ENCODE measurements around the gene TOMM22.

TOMM22 gene

DNA sequence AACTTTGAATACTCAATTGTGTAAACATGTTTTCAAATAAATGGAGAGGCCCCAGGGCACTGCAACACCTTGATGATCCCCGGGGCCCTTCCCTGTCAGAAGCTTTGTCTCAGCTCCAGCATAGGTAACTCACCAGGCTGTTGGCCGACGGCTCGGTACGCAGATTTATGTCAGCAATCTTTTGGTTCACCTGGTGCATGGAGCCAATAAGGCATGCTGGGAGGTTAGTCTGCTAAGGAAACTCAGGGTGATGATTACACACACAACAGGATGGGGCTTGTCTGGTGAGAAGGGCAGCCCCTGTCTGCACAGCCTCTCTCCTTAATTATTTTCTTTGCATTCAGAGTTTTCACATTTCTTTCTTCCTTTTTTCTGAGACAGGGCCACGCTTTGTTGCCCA, 36.3 kb upstream of the TOMM22 start:
- intact Hi-C loops (cut with DNase I; ENCODE audit: low total_unique reads) = no loop called here
- peaks cover 0 to 11% (median 0%) of the 10 kb centered on the region in 3 donors for H3K36me3 ChIP-seq
- no peak overlapping the region for H3K27ac ChIP-seq
- no peak for DNase-seq
- H3K27me3 ChIP-seq = no peaks in the 10 kb centered on the region
- TF ChIP-seq, protein P1, sequence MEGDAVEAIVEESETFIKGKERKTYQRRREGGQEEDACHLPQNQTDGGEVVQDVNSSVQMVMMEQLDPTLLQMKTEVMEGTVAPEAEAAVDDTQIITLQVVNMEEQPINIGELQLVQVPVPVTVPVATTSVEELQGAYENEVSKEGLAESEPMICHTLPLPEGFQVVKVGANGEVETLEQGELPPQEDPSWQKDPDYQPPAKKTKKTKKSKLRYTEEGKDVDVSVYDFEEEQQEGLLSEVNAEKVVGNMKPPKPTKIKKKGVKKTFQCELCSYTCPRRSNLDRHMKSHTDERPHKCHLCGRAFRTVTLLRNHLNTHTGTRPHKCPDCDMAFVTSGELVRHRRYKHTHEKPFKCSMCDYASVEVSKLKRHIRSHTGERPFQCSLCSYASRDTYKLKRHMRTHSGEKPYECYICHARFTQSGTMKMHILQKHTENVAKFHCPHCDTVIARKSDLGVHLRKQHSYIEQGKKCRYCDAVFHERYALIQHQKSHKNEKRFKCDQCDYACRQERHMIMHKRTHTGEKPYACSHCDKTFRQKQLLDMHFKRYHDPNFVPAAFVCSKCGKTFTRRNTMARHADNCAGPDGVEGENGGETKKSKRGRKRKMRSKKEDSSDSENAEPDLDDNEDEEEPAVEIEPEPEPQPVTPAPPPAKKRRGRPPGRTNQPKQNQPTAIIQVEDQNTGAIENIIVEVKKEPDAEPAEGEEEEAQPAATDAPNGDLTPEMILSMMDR (IDR thresholded peaks at IDR 0.05) = no peak
- H3K4me1 ChIP-seq = no peaks in the 10 kb centered on the region
- H3K9me3 ChIP-seq = no peaks in the 10 kb centered on the region
- H3K4me3 ChIP-seq = no peak overlapping the region

DNA sequence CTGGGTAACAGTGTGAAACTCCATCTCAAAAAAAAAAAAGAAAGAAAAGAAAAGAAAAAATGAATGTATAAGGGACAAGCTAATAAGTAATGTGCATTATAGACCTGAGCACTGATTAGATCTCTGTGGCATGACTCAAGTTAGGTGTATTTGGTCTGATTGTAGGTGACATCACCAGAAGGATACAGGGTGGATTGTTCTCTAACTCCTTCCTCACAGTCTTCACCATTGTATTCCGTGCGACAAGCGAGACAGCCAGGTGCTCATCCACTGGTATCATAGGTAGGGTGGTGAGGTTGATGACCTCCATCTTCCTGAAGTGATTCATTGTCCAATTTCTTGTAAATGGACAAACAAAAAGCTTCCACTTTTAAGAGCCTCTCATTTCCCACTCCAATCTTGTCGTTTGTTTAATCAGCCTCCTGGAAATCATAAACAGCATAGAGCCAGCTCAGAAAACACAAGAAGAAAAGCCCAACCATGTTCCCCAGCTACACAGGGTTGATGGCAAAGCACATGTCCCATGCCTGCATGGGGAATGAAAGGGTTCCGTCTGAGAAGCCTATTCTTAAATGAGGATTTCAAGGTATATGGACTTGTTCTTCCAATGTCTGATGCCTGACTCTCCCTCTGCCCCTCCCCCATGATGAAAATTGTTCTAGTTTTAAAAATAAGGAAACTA, 31.8 kb upstream of the TOMM22 start:
- Histone ChIP-seq H3K27ac (no peak overlapping the region), H3K27me3 (no peaks in the 10 kb centered on the region), H3K36me3 (peaks cover 0 to 7% (median 0%) of the 10 kb centered on the region in 3 donors), H3K4me3 (no peak overlapping the region), H3K4me1 (no peaks in the 10 kb centered on the region), H3K9me3 (no peaks in the 10 kb centered on the region)
- DNase-seq = no peak
- intact Hi-C loops (cut with DNase I; ENCODE audit: low total_unique reads) = no loop called here
- TF ChIP-seq, protein P1 (IDR thresholded peaks at IDR 0.05) = no peak

DNA sequence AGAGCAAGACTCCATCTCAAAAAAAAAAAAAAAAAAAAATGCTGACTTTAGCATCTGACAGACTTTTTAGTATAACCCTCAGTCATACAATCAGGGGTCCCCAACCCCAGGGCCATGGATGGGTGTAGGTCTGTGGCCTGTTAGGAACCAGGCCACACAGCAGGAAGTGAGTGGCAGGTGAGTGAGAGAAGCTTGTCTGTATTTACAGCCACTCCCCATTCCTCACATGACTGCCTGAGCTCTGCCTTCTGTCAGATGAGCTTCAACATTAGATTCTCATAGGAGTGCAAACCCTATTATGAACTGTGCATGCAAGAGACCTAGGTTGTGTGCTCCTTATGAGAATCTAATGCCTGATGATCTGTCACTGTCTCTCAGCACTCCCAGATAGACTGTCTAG, 28.9 kb upstream of the TOMM22 start:
- Histone ChIP-seq H3K4me3 (no peak overlapping the region), H3K9me3 (no peaks in the 10 kb centered on the region), H3K27me3 (no peaks in the 10 kb centered on the region), H3K4me1 (peaks cover 0 to 14% (median 10%) of the 10 kb centered on the region in 4 donors), H3K36me3 (no peaks in the 10 kb centered on the region), H3K27ac (no peak overlapping the region)
- intact Hi-C loops (cut with DNase I; ENCODE audit: low total_unique reads) = no loop called here
- DNase-seq = no peak
- TF ChIP-seq, protein P1 (IDR thresholded peaks at IDR 0.05) = no peak

DNA sequence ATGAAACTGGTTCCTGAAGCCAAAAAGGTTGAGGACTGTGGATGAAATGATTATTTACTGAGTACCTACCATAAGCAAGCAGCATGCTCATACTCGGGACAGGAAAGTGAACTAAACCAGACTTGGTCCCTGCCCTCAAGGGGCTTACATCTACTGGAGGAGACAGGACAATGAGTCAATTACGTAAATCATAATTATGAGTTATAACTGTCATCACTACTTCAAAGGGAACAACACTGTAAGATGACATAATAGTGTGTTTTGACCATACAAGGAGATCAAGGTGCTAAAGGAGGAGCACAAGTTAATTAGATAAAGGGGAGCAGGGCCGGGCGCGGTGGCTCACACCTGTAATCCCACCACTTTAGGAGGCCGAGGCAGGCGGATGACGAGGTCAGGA, 28.0 kb upstream of the TOMM22 start:
- TF ChIP-seq, protein P1 (IDR thresholded peaks at IDR 0.05) = no peak
- Histone ChIP-seq H3K4me3 (no peak overlapping the region), H3K9me3 (no peaks in the 10 kb centered on the region), H3K27me3 (no peaks in the 10 kb centered on the region), H3K36me3 (no peaks in the 10 kb centered on the region), H3K27ac (no peak overlapping the region), H3K4me1 (peaks cover 0 to 20% (median 14%) of the 10 kb centered on the region in 4 donors)
- intact Hi-C loops (cut with DNase I; ENCODE audit: low total_unique reads) = no loop called here
- no peak for DNase-seq

DNA sequence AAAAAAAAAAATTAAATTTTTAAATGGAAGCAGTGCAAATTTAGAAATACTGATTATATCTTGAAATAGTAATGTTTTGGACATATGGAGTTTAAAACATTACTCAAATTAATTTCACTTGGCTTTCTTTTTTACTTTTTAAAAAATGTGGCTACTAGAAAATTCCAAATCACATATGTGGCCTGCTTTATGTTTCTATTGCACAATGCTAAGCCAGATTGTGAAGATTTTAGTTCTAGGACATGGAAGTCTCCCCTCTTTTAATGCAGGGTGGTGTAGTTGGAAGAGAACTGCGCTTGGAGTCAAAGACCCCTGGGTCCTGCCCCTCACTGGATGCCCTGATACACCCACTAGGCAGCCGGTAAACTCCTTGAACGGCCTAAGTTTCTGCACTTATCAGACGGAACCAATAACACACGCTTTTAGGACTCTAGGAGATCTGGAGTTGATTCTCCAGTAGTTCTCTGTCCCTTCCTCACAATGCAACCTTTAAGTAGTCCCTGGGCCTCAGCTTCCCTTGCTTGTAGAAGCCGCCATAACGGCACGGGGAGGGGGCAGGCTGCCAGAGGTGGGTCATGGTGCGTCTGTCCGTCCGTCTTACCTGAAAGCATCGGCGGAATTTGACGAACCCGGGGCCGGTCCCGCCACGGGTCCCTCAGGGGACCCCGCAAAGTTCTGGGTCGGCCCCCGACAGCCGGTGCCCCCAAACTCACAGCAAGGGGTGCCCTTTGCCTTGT, 26.1 kb upstream of the TOMM22 start:
- intact Hi-C loops (cut with DNase I; ENCODE audit: low total_unique reads) = no loop called here
- TF ChIP-seq, protein P1 (IDR thresholded peaks at IDR 0.05) = no peak
- DNase-seq = no peak

More for the DNA sequence above, 26.1 kb upstream of the TOMM22 start:
- no peaks in the 10 kb centered on the region for H3K27me3 ChIP-seq
- peaks cover 0 to 22% (median 14%) of the 10 kb centered on the region in 4 donors for H3K4me1 ChIP-seq
- H3K9me3 ChIP-seq = no peaks in the 10 kb centered on the region
- peak overlapping the region; percentile 81 to 85 for H3K27ac ChIP-seq
- no peaks in the 10 kb centered on the region for H3K36me3 ChIP-seq
- peak overlapping the region; percentile 76 to 78 for H3K4me3 ChIP-seq

All from tibial artery (tissue), 4 donors.